Keratinocyte (primary cell): ENCODE results near the gene DHX15.

Source experiments
- EZH2 ChIP-seq: IDR thresholded peaks from one replicate; pipeline ENCODE4 v1.6.1; 2012; ENCODE audit warnings: inconsistent platforms, mild to moderate bottlenecking, low read length, moderate library complexity
- TF ChIP-seq, protein P1 (sequence below), 3 experiments: IDR thresholded peaks in 1 of 3; conservative IDR thresholded peaks in 1 of 3; optimal IDR thresholded peaks in 1 of 3; 2 replicates in 2 of 3; 3 replicates in 1 of 3; pipeline versions ENCODE3 to v1.5.1; 2011; ENCODE audit warnings: low read length in 3 of 3, mild to moderate bottlenecking in 3 of 3, moderate library complexity in 2 of 3, control low read depth in 1 of 3, inconsistent platforms in 1 of 3; ENCODE audit not compliant: insufficient read depth in 2 of 3; ENCODE audit errors: extremely low read depth in 1 of 3

DNA sequence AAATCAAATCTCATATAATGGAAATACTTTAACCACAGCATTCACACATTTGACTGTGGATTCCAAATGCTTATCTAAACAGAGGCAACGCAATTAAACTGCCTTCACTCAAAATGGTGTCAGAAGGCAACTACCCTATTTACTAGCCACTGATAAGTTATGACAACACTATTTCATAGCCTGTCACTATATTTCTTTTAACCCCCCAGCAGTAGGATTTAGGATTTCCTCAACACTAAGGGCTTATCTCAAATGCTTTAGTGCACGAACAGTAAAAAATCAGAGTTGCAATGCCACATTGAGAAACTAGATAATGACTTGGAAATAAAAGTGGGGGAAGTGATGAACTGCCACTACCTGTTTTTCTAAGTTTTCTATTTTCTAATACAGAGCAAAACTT lies 66.7 kb downstream of the DHX15 start:
- TF ChIP-seq, protein P1, sequence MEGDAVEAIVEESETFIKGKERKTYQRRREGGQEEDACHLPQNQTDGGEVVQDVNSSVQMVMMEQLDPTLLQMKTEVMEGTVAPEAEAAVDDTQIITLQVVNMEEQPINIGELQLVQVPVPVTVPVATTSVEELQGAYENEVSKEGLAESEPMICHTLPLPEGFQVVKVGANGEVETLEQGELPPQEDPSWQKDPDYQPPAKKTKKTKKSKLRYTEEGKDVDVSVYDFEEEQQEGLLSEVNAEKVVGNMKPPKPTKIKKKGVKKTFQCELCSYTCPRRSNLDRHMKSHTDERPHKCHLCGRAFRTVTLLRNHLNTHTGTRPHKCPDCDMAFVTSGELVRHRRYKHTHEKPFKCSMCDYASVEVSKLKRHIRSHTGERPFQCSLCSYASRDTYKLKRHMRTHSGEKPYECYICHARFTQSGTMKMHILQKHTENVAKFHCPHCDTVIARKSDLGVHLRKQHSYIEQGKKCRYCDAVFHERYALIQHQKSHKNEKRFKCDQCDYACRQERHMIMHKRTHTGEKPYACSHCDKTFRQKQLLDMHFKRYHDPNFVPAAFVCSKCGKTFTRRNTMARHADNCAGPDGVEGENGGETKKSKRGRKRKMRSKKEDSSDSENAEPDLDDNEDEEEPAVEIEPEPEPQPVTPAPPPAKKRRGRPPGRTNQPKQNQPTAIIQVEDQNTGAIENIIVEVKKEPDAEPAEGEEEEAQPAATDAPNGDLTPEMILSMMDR (optimal IDR thresholded peaks at IDR 0.05 in 1 of 3, IDR thresholded peaks at IDR 0.05 in 1 of 3, conservative IDR thresholded peaks at IDR 0.05 in 1 of 3; ENCODE audit: extremely low read depth in 1 of 3, insufficient read depth in 2 of 3, low read length in 3 of 3): no peak
- no peak for TF ChIP-seq EZH2
